Hepatocyte (in vitro differentiated cells): ENCODE data around the gene DIS3.

Source experiments
- EZH2 ChIP-seq: fragments of 200-600 bp; sonication (generic); IDR thresholded peaks from 2 replicates; pipeline ENCODE4 v1.6.1; 2016; ENCODE audit warnings: antibody characterized with exemption, mild to moderate bottlenecking, borderline replicate concordance
- TF ChIP-seq, protein P1 (sequence below): fragments of 200-600 bp; sonication (generic); IDR thresholded peaks from 2 replicates; pipeline ENCODE4 v1.5.1; 2016; ENCODE audit warnings: antibody characterized with exemption, mild to moderate bottlenecking; ENCODE audit not compliant: poor library complexity

DNA sequence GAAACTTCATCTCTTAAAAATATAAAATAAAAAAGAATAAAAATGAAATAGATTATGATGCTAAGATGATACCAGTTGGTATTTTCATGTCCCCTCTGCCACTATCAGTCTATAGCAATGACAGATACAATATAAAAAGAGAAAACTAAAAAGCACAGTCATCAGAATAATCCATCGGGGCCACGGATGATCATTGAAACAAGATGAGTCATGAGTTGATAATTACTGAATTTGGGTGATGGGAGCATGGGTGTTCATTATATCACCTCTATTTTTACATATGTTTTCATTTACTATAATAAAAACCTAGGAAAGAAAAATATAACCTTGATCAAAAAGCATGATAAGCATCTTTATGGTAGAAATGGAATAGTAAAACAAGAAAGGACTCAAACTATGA is 41.4 kb upstream of the DIS3 start:
- TF ChIP-seq, protein P1, sequence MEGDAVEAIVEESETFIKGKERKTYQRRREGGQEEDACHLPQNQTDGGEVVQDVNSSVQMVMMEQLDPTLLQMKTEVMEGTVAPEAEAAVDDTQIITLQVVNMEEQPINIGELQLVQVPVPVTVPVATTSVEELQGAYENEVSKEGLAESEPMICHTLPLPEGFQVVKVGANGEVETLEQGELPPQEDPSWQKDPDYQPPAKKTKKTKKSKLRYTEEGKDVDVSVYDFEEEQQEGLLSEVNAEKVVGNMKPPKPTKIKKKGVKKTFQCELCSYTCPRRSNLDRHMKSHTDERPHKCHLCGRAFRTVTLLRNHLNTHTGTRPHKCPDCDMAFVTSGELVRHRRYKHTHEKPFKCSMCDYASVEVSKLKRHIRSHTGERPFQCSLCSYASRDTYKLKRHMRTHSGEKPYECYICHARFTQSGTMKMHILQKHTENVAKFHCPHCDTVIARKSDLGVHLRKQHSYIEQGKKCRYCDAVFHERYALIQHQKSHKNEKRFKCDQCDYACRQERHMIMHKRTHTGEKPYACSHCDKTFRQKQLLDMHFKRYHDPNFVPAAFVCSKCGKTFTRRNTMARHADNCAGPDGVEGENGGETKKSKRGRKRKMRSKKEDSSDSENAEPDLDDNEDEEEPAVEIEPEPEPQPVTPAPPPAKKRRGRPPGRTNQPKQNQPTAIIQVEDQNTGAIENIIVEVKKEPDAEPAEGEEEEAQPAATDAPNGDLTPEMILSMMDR = no peak
- TF ChIP-seq EZH2 = no peak
